8988T (cell line): ENCODE data around the gene NLGN4Y.
"Not testable (repeated sequence)": the region's sequence is repeated elsewhere in the genome, so short reads cannot be mapped to it uniquely, and the experiment has no call there.

Experiments
- DNase-seq: peaks from one replicate; pipeline ENCODE4 v3.0.0; 2011

NLGN4Y gene

GRCh38 chrY:14860448-14860847 is 336.1 kb downstream of the NLGN4Y start:
- no peak for DNase-seq

DNA sequence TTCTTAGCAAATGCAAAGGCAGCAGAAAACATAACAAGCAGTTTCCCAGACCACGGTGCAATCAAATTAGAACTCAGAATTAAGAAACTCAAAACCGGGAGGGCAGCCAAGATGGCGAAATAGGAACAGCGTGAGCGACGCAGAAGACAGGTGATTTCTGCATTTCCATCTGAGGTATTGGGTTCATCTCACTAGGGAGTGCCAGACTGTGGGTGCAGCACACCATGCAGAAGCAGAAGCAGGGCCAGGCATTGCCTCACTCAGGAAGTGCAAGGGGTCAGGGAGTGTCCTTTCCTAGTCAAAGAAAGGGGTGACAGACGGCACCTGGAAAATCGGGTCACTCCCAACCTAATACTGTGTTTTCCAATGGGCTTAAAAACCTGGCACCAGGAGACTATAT is 336.7 kb downstream of the NLGN4Y start:
- not testable (repeated sequence) for DNase-seq

DNA sequence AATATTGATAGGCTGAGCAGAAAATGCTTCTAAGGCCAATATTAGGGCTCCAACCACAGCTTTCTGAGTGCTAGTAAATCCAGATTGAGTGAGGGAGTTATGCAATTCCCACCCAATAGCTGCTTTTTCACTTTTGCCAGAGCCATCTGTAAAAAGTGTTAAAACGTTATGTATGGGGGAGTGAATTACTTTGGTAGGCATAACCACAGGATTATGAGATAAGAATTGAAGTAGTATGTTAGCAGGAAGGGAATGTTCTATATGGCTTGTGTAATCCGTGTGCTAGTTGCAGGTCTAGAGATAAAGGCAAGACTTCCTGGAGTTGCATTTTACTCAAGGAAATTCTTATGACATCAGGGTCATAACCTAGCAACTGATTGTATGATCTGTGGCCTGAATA is 347.6 kb downstream of the NLGN4Y start:
- no peak for DNase-seq
